ENCODE results near the gene SMAD6. TPM values are rescaled to one million over a fixed set of nuclear protein-coding genes. Genes with fewer than 3 reads are reported as not detected.

Gene SMAD6
- total and polyA plus RNA-seq, 11 donors: 10.4 to 65.9 (median 20.6) TPM

DNA sequence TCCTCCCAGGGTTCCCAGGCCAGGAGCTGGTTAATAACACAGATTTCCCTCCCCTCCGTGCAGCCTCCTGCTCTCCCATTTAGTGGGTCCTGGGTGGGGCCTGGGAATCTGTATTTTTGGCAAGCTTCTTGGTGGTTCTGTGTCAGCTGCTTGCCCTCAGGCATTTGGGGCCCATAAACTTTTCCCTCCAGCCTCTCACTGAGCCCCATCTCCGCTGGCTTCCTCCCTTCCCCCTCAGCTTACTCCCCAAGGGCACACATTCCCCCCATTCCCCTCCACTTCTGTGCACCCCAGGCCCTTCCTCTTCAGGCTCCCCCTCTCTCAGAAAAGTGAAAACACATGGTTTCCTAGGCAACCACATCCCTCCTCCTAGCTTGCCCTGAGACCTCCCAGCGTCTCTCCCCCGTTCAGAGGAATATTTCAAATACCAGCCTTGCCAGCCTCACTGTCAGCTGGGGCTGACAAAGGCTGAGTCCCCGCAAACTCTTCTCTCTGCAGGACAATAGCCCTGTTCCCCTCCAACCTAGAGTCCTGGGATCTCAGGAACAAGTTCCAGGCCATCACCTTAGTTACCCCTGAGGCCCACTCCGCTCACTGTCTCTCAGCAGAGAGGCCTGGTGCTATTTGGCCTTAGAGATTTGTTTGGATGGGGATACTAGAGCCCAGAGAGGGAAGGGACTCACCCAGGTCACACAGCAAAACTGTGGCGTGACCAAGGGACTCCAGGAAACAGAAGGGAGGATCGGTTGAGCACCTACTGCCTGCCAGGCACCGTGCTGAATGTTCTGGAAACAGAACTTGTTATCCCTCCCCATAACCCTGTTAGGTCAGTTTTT is 44.6 kb upstream of the SMAD6 start:
- H3K4me1 ChIP-seq: peaks cover 0 to 66% (median 27%) of the 10 kb centered on the region in 12 donors
- no peaks in the 10 kb centered on the region for H3K36me3 ChIP-seq
- H3K27me3 ChIP-seq: no peaks in the 10 kb centered on the region
- intact Hi-C loops (cut with DNase I): loop anchor here in 1 of 10 donors (5.0 kb wide), 1 partner anchor 40 kb away; no protein-coding TSS in a partner anchor
- peak overlapping the region in 10 of 12 donors; percentile 15 to 80 (median 62) for H3K27ac ChIP-seq
- ATAC-seq (no peak), DNase-seq (no peak)
- TF ChIP-seq POLR2A (IDR thresholded peaks at IDR 0.05): no peak
- TF ChIP-seq, protein P1, sequence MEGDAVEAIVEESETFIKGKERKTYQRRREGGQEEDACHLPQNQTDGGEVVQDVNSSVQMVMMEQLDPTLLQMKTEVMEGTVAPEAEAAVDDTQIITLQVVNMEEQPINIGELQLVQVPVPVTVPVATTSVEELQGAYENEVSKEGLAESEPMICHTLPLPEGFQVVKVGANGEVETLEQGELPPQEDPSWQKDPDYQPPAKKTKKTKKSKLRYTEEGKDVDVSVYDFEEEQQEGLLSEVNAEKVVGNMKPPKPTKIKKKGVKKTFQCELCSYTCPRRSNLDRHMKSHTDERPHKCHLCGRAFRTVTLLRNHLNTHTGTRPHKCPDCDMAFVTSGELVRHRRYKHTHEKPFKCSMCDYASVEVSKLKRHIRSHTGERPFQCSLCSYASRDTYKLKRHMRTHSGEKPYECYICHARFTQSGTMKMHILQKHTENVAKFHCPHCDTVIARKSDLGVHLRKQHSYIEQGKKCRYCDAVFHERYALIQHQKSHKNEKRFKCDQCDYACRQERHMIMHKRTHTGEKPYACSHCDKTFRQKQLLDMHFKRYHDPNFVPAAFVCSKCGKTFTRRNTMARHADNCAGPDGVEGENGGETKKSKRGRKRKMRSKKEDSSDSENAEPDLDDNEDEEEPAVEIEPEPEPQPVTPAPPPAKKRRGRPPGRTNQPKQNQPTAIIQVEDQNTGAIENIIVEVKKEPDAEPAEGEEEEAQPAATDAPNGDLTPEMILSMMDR (IDR thresholded peaks at IDR 0.05): no peak
- 81 to 90% (median 84%) methylated on average over 9 of the region's 9 CpGs for WGBS, 4 donors
- no peak overlapping the region for H3K4me3 ChIP-seq
- no peaks in the 10 kb centered on the region for H3K9me3 ChIP-seq

DNA sequence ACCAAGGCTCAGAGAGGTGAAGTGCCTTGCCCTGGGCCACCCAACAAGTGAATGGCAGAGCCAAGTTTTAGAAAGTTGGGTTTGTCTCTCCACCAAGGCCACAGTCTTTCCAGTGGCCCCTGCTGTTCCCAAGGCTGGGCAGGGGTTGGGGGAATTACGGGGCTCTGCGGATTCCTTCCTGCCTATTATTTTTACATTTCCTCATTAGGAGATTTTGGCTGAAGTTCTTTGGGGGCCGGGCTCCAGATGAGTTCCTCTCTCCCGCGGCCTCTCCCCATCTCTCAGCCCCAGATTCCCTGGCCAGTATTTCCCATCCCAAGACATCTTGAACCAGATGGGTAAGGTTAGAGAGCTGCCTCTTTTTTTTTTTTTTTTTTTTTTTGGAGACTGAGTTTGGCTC is 44.0 kb upstream of the SMAD6 start:
- intact Hi-C loops (cut with DNase I): loop anchor here in 1 of 10 donors (5.0 kb wide), 1 partner anchor 41 kb away; no protein-coding TSS in a partner anchor
- WGBS, 4 donors: 49 to 67% (median 50%) methylated on average over 5 of the region's 5 CpGs
- Histone ChIP-seq H3K27me3 (no peaks in the 10 kb centered on the region), H3K4me1 (peaks cover 0 to 72% (median 28%) of the 10 kb centered on the region in 12 donors), H3K36me3 (no peaks in the 10 kb centered on the region), H3K27ac (peak overlapping the region in 9 of 12 donors; percentile 15 to 80 (median 69)), H3K4me3 (no peak overlapping the region), H3K9me3 (no peaks in the 10 kb centered on the region)
- peak in 1 of 5 donors; percentile 36 for DNase-seq
- no peak for TF ChIP-seq POLR2A (IDR thresholded peaks at IDR 0.05)
- peak in 1 of 4 donors; percentile 1 for ATAC-seq

DNA sequence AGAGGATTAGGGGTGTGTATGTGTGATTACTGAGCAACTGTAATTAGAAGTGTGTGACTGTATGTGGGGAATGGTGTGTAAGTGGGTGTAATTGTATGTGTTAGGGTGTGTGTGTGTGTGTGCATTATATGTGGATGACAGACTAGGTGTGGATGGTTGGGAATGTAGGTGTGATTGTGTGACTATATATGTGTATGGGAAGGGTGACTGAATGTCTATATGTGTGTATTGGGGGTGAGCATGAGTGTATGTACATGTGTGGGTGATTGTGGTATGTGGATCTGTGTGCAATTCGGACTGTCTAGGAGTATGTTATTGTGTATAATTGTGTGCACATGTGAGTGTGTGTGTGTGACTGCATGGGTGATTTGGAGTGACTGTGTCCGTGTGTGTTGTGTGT is 43.2 kb upstream of the SMAD6 start:
- WGBS, 4 donors: 96 to 99% (median 98%) methylated on average over 2 of the region's 2 CpGs
- TF ChIP-seq POLR2A (IDR thresholded peaks at IDR 0.05): no peak
- TF ChIP-seq, protein P1 (IDR thresholded peaks at IDR 0.05): no peak
- ATAC-seq (no peak), DNase-seq (no peak)
- Histone ChIP-seq H3K9me3 (no peaks in the 10 kb centered on the region), H3K4me3 (no peak overlapping the region), H3K4me1 (peaks cover 0 to 72% (median 28%) of the 10 kb centered on the region in 12 donors), H3K27ac (peak overlapping the region in 5 of 12 donors; percentile 34 to 80 (median 72)), H3K27me3 (no peaks in the 10 kb centered on the region), H3K36me3 (no peaks in the 10 kb centered on the region)
- intact Hi-C loops (cut with DNase I): loop anchor here in 1 of 10 donors (5.0 kb wide), 1 partner anchor 42 kb away; no protein-coding TSS in a partner anchor

DNA sequence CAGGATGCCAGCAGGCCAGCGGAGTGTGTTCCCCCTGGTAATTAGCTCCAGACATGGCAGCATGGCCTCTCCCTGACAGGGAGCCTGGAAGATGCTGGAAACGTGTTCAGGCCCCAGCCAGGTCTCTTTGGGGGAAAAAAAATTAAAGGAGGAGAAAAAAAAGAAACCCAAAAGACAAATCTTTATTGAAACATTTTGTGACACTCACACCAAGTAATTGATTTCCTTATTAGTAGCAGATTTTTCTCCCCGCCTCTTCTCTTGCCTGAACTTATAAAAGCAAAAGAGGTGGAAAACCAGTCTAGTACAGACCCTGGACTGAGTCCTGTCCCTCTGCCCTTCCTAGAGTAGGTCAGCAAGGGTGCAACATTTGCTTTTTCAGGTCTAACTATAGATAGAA is 42.7 kb upstream of the SMAD6 start:
- H3K4me3 ChIP-seq: no peak overlapping the region
- TF ChIP-seq, protein P1 (IDR thresholded peaks at IDR 0.05): no peak
- no peak for TF ChIP-seq POLR2A (IDR thresholded peaks at IDR 0.05)
- H3K27me3 ChIP-seq: no peaks in the 10 kb centered on the region
- H3K36me3 ChIP-seq: no peaks in the 10 kb centered on the region
- peak overlapping the region in 6 of 12 donors; percentile 9 to 80 (median 64) for H3K27ac ChIP-seq
- 97 to 99% (median 98%) methylated on average over 3 of the region's 3 CpGs for WGBS, 4 donors
- no peak for ATAC-seq
- H3K4me1 ChIP-seq: peaks cover 0 to 68% (median 27%) of the 10 kb centered on the region in 12 donors
- no peak for DNase-seq
- intact Hi-C loops (cut with DNase I): loop anchor here in 1 of 10 donors (5.0 kb wide), 1 partner anchor 42 kb away; no protein-coding TSS in a partner anchor
- H3K9me3 ChIP-seq: no peaks in the 10 kb centered on the region

All from heart left ventricle (tissue), 16 donors.